Spleen (tissue), 11 donors: ENCODE results near the gene PTPRN2. TPM values are rescaled to one million over a fixed set of nuclear protein-coding genes. Genes with fewer than 3 reads are reported as not detected.
A peak's percentile ranks its signal among the peaks of the same experiment; 100 is the strongest.

Experiments used
- DNase-seq: peaks from one replicate; pipeline ENCODE4 v3.0.0-alpha.2; 2020
- H3K27ac ChIP-seq, 8 donors: fragments of 200-600 bp; sonication (generic) in 7 of 8; 1 replicate in 4 of 8; 2 replicates in 4 of 8; pipeline versions ENCODE4 v1.5.0 to v1.8.0; 2016 to 2021; ENCODE audit warnings: inconsistent platforms in 4 of 8, mild to moderate bottlenecking in 4 of 8, moderate library complexity in 1 of 8
- H3K27me3 ChIP-seq, 7 donors: fragments of 200-600 bp; sonication (generic) in 6 of 7; replicated peaks in 1 of 7; 1 replicate in 4 of 7; 2 replicates in 3 of 7; pipeline versions ENCODE4 v1.5.0 to v1.8.0; 2016 to 2021; ENCODE audit warnings: inconsistent platforms in 3 of 7, mild to moderate bottlenecking in 1 of 7
- H3K36me3 ChIP-seq, 6 donors: fragments of 200-600 bp; sonication (generic) in 5 of 6; 1 replicate in 4 of 6; 2 replicates in 2 of 6; pipeline versions ENCODE4 v1.5.0 to v1.8.0; 2016 to 2021; ENCODE audit warnings: inconsistent platforms in 2 of 6
- H3K4me1 ChIP-seq, 6 donors: fragments of 200-600 bp; sonication (generic) in 5 of 6; 1 replicate in 3 of 6; 2 replicates in 3 of 6; pipeline versions ENCODE4 v1.5.0 to v1.8.0; 2016 to 2021; ENCODE audit warnings: inconsistent platforms in 3 of 6
- H3K4me3 ChIP-seq, 8 donors: fragments of 200-600 bp; sonication (generic) in 7 of 8; 1 replicate in 4 of 8; 2 replicates in 4 of 8; pipeline versions ENCODE4 v1.5.0 to v1.8.0; 2016 to 2021; ENCODE audit warnings: inconsistent platforms in 4 of 8, mild to moderate bottlenecking in 4 of 8, moderate library complexity in 2 of 8
- H3K9me3 ChIP-seq, 8 donors: fragments of 200-600 bp; sonication (generic) in 7 of 8; 1 replicate in 4 of 8; 2 replicates in 4 of 8; pipeline versions ENCODE4 v1.5.0 to v1.8.0; 2016 to 2021; ENCODE audit warnings: inconsistent platforms in 4 of 8
- CTCF ChIP-seq, 11 experiments: fragments of 200-600 bp in 7 of 11; fragments of 450-650 bp in 4 of 11; sonication (generic) in 4 of 11; IDR thresholded peaks in 8 of 11; conservative IDR thresholded peaks in 3 of 11; 1 replicate in 7 of 11; 2 replicates in 4 of 11; pipeline versions ENCODE4 v1.4.0 to v1.8.0; 2016 to 2021; ENCODE audit warnings: antibody characterized with exemption in 11 of 11, inconsistent platforms in 4 of 11, mild to moderate bottlenecking in 1 of 11
- POLR2A ChIP-seq, 3 donors: fragments of 450-650 bp; IDR thresholded peaks; one replicate each; pipeline ENCODE4 v1.5.1; 2017; ENCODE audit warnings: antibody characterized with exemption in 3 of 3, mild to moderate bottlenecking in 1 of 3
- POLR2AphosphoS5 ChIP-seq, 3 donors: sonication (generic); formaldehyde crosslinking; IDR thresholded peaks; one replicate each; pipeline ENCODE4 v1.5.1; 2017; ENCODE audit warnings: antibody characterized with exemption in 3 of 3
- WGBS, 5 donors: extraction: QIAGEN DNeasy Blood & Tissue Kit in 3 of 5; methylation state at CpG; one replicate each; pipeline versions ENCODE4 v1.1.5 to v1.1.7; 2013 to 2018; 5-methylcytosine and 5-hydroxymethylcytosine counted together
- intact Hi-C: fragments of 100-400 bp; cut with DNase I; formaldehyde crosslinking; loops from one replicate; pipeline ENCODE4 v1.15.0; 2023; ENCODE audit warnings: low total_unique reads
- polyA plus RNA-seq, 3 donors: library from polyadenylated mRNA; stranded (reverse); fragments of 200-250 nt; gene quantifications; one replicate each; pipeline ENCODE4 v1.2.1, GENCODE V29; 2013
- total RNA-seq, 7 donors: library from RNA; depleted of rRNA in 3 of 7; stranded (reverse); fragments of >200 nt in 3 of 7; fragmentation: NEBNext Ultra II Directional in 4 of 7; extraction: Animal tissue kit (Norgen Biotek cat#: 25700) in 4 of 7; gene quantifications; one replicate each; pipeline versions ENCODE4 v1.1.0 to v1.2.1, GENCODE V29; 2016 to 2021
- donor health status: healthy with polysubstance abuse.
- donor health status: DM: no; HTN: no; CAD: no; lungs with moderate emphysema.
- donor health status: DM: no; HTN: no; CAD: no.
- donor health status: Bipolar disorder and iron deficiency.
- donor health status: healthy.
- donor health status: DM: no; HTN: no; CAD: no.
- donor health status: DM: yes; HTN: yes; CAD: no.

Gene PTPRN2
- total and polyA plus RNA-seq, 10 donors = 7.0 to 22.8 (median 16.8) TPM

- intact Hi-C loops = no loop called here
- Histone ChIP-seq H3K4me1 (peaks cover 0 to 11% (median 0%) of the 10 kb centered on the region in 6 donors), H3K36me3 (no peaks in the 10 kb centered on the region), H3K9me3 (no peaks in the 10 kb centered on the region), H3K27ac (peak overlapping the region in 5 of 8 donors; percentile 39 to 59 (median 41)), H3K27me3 (no peaks in the 10 kb centered on the region), H3K4me3 (no peak overlapping the region)
- no peak for DNase-seq
- TF ChIP-seq POLR2AphosphoS5 (IDR thresholded peaks at IDR 0.05) = no peak
- no peak for TF ChIP-seq CTCF (IDR thresholded peaks at IDR 0.05 in 8 of 11, conservative IDR thresholded peaks at IDR 0.05 in 3 of 11)
- no peak for TF ChIP-seq POLR2A (IDR thresholded peaks at IDR 0.05)
- 88 to 94% (median 91%) methylated on average over 19 to 21 of the region's 21 CpGs for WGBS, 5 donors
These were observed 833.8 kb downstream of the PTPRN2 start for GRCh38 chr7:157753713-157754415.

GRCh38 chr7:157752832-157753291 lies 834.8 kb downstream of the PTPRN2 start:
- 62 to 85% (median 69%) methylated on average over 9 to 18 of the region's 18 CpGs for WGBS, 5 donors
- no peak for DNase-seq

GRCh38 chr7:157751951-157752673 lies 835.5 kb downstream of the PTPRN2 start:
- TF ChIP-seq CTCF (IDR thresholded peaks at IDR 0.05 in 8 of 11, conservative IDR thresholded peaks at IDR 0.05 in 3 of 11) = no peak
- TF ChIP-seq POLR2AphosphoS5 (IDR thresholded peaks at IDR 0.05) = no peak
- TF ChIP-seq POLR2A (IDR thresholded peaks at IDR 0.05) = no peak
- Histone ChIP-seq H3K4me1 (peaks cover 0 to 11% (median 0%) of the 10 kb centered on the region in 6 donors), H3K4me3 (no peak overlapping the region), H3K36me3 (no peaks in the 10 kb centered on the region), H3K27me3 (no peaks in the 10 kb centered on the region), H3K9me3 (no peaks in the 10 kb centered on the region), H3K27ac (peak overlapping the region in 2 of 8 donors; percentile 41 to 59)
- no peak for DNase-seq
- 86 to 90% (median 89%) methylated on average over 16 to 27 of the region's 27 CpGs for WGBS, 5 donors
- intact Hi-C loops = no loop called here

More at GRCh38 chr7:157752832-157753291, 834.8 kb downstream of the PTPRN2 start:
- Histone ChIP-seq H3K36me3 (no peaks in the 10 kb centered on the region), H3K27me3 (no peaks in the 10 kb centered on the region), H3K4me3 (no peak overlapping the region), H3K9me3 (no peaks in the 10 kb centered on the region), H3K4me1 (peaks cover 0 to 11% (median 0%) of the 10 kb centered on the region in 6 donors), H3K27ac (peak overlapping the region in 5 of 8 donors; percentile 39 to 59 (median 41))
- intact Hi-C loops = no loop called here
- TF ChIP-seq CTCF (IDR thresholded peaks at IDR 0.05 in 8 of 11, conservative IDR thresholded peaks at IDR 0.05 in 3 of 11) (no peak), POLR2AphosphoS5 (IDR thresholded peaks at IDR 0.05) (peak; percentile 23 to 66 (median 60))

- Histone ChIP-seq H3K9me3 (no peaks in the 10 kb centered on the region), H3K4me1 (peaks cover 0 to 11% (median 0%) of the 10 kb centered on the region in 6 donors), H3K36me3 (no peaks in the 10 kb centered on the region), H3K4me3 (no peak overlapping the region), H3K27me3 (no peaks in the 10 kb centered on the region), H3K27ac (no peak overlapping the region)
- intact Hi-C loops = no loop called here
- 84 to 88% (median 87%) methylated on average over 22 of the region's 22 CpGs for WGBS, 5 donors
- no peak for DNase-seq
- no peak for TF ChIP-seq POLR2AphosphoS5 (IDR thresholded peaks at IDR 0.05)
- TF ChIP-seq POLR2A (IDR thresholded peaks at IDR 0.05) = no peak
- TF ChIP-seq CTCF (IDR thresholded peaks at IDR 0.05 in 8 of 11, conservative IDR thresholded peaks at IDR 0.05 in 3 of 11) = no peak
These were observed 836.2 kb downstream of the PTPRN2 start for GRCh38 chr7:157751406-157751805.
